SK-N-SH (cell line): ENCODE results near the gene HOXC4. TPM values are rescaled to one million over a fixed set of nuclear protein-coding genes. Genes with fewer than 3 reads are reported as not detected.
"Not testable (repeated sequence)": the region's sequence is repeated elsewhere in the genome, so short reads cannot be mapped to it uniquely, and the experiment has no call there.

Source experiments
- CTCF ChIA-PET: fragments of 300-600, 350-600 bp; formaldehyde crosslinking; extraction: SDS; loops from one replicate; lab custom pipeline; 2021; lab: Yijun Ruan, JAX
- POLR2A ChIA-PET: fragments of 350-600 bp; sonication (Branson Sonifier 250); formaldehyde crosslinking; extraction: SDS; loops from one replicate; lab custom pipeline; 2020; ENCODE audit warnings: antibody characterized with exemption, inconsistent platforms; lab: Yijun Ruan, JAX
- DNase-seq: peaks from one replicate; pipeline ENCODE4 v3.0.0; 2012
- H2AFZ ChIP-seq: fragments of 200-600 bp; sonication (generic); 2 replicates; pipeline ENCODE4 v1.8.1; 2016; ENCODE audit warnings: antibody characterized with exemption, mild to moderate bottlenecking, low read depth
- H3F3A ChIP-seq: fragments of 200-600 bp; sonication (generic); replicated peaks from 2 replicates; pipeline ENCODE3; 2016; ENCODE audit warnings: antibody characterized with exemption, mild to moderate bottlenecking; ENCODE audit not compliant: insufficient read depth
- H3K27ac ChIP-seq, 2 experiments: fragments of 200-500 bp in 1 of 2; fragments of 200-600 bp in 1 of 2; sonication (Bioruptor generic) in 1 of 2; sonication (generic), shearing (Covaris generic) in 1 of 2; 2 replicates each; pipeline versions ENCODE4 v1.5.1 to v1.6.1; 2014 to 2016; ENCODE audit warnings: low read depth in 2 of 2, inconsistent platforms in 1 of 2, low read length in 1 of 2, mild to moderate bottlenecking in 1 of 2, mixed read lengths in 1 of 2
- H3K27me3 ChIP-seq: fragments of 200-600 bp; sonication (generic), shearing (Covaris generic); 2 replicates; pipeline ENCODE4 v1.6.1; 2016; ENCODE audit warnings: mixed run types; ENCODE audit not compliant: insufficient read depth
- H3K36me3 ChIP-seq, 2 experiments: fragments of 200-500 bp in 1 of 2; fragments of 200-600 bp in 1 of 2; sonication (Bioruptor generic) in 1 of 2; sonication (generic) in 1 of 2; replicated peaks in 1 of 2; 2 replicates each; pipeline versions ENCODE3 to v1.5.1; 2014 to 2016; ENCODE audit warnings: low read length in 1 of 2, mild to moderate bottlenecking in 1 of 2; ENCODE audit not compliant: insufficient read depth in 2 of 2, control insufficient read depth in 1 of 2
- H3K4me1 ChIP-seq, 2 experiments: fragments of 200-500 bp in 1 of 2; fragments of 200-600 bp in 1 of 2; sonication (Bioruptor generic) in 1 of 2; sonication (generic), shearing (Covaris generic) in 1 of 2; 2 replicates each; pipeline versions ENCODE4 v1.5.1 to v1.6.1; 2014 to 2016; ENCODE audit warnings: low read depth in 1 of 2, low read length in 1 of 2, mixed run types in 1 of 2; ENCODE audit not compliant: insufficient read depth in 2 of 2, control insufficient read depth in 1 of 2
- H3K4me2 ChIP-seq: fragments of 200-600 bp; sonication (generic), shearing (Covaris generic); 2 replicates; pipeline ENCODE4 v1.6.1; 2017; ENCODE audit warnings: mixed run types
- H3K4me3 ChIP-seq, 2 experiments: fragments of 200-500 bp in 1 of 2; fragments of 200-600 bp in 1 of 2; sonication (Bioruptor generic) in 1 of 2; sonication (generic), shearing (Covaris generic) in 1 of 2; 2 replicates each; pipeline versions ENCODE4 v1.5.1 to v1.8.1; 2014 to 2016; ENCODE audit warnings: low read depth in 2 of 2, inconsistent platforms in 1 of 2, low read length in 1 of 2, mild to moderate bottlenecking in 1 of 2, mixed read lengths in 1 of 2, moderate library complexity in 1 of 2
- H3K79me2 ChIP-seq: fragments of 200-600 bp; sonication (generic); 2 replicates; pipeline ENCODE4 v1.8.1; 2017; ENCODE audit warnings: mild to moderate bottlenecking; ENCODE audit not compliant: insufficient read depth
- H3K9ac ChIP-seq: fragments of 200-600 bp; sonication (generic); 2 replicates; pipeline ENCODE4 v1.6.1; 2017; ENCODE audit warnings: mixed run types
- H3K9me2 ChIP-seq: fragments of 200-600 bp; sonication (generic); 2 replicates; pipeline ENCODE4 v1.6.1; 2017; ENCODE audit warnings: mixed run types
- H3K9me3 ChIP-seq: fragments of 200-600 bp; sonication (generic); 2 replicates; pipeline ENCODE4 v1.6.1; 2017; ENCODE audit warnings: mixed run types, mild to moderate bottlenecking, moderate library complexity
- H4K20me1 ChIP-seq: fragments of 200-600 bp; sonication (generic); 2 replicates; pipeline ENCODE4 v1.6.1; 2017; ENCODE audit warnings: mild to moderate bottlenecking, mixed run types; ENCODE audit not compliant: insufficient read depth
- CTCF ChIP-seq: fragments of 200-600 bp; sonication (generic); IDR thresholded peaks from 2 replicates; pipeline ENCODE4 v1.6.1; 2017; ENCODE audit warnings: antibody characterized with exemption, mild to moderate bottlenecking, moderate library complexity
- ELF1 ChIP-seq: IDR thresholded peaks from 2 replicates; pipeline ENCODE4 v1.4.0; 2012
- EP300 ChIP-seq, 2 experiments: IDR thresholded peaks; 2 replicates each; pipeline versions ENCODE4 v1.4.0 to v1.6.1; 2012; ENCODE audit warnings: borderline replicate concordance in 1 of 2, low read depth in 1 of 2, low read length in 1 of 2
- EZH2phosphoT487 ChIP-seq: fragments of 200-600 bp; sonication (generic); IDR thresholded peaks from 2 replicates; pipeline ENCODE4 v1.6.1; 2017; ENCODE audit warnings: low read depth, mixed run types, mild to moderate bottlenecking, antibody characterized with exemption, moderate library complexity, borderline replicate concordance
- FOSL2 ChIP-seq: IDR thresholded peaks from 2 replicates; pipeline ENCODE4 v1.4.0; 2012; ENCODE audit warnings: low read depth, mild to moderate bottlenecking, moderate library complexity, borderline replicate concordance
- FOXM1 ChIP-seq: IDR thresholded peaks from 2 replicates; pipeline ENCODE4 v1.4.0; 2012; ENCODE audit warnings: low read depth, mild to moderate bottlenecking
- MEF2A ChIP-seq: IDR thresholded peaks from 2 replicates; pipeline ENCODE4 v1.4.0; 2012; ENCODE audit warnings: low read depth, borderline replicate concordance
- POLR2AphosphoS5 ChIP-seq: IDR thresholded peaks from 2 replicates; pipeline ENCODE4 v1.6.1; 2012; ENCODE audit warnings: low read depth, low read length
- RAD21 ChIP-seq: IDR thresholded peaks from 2 replicates; pipeline ENCODE4 v1.6.1; 2012; ENCODE audit warnings: mild to moderate bottlenecking, low read length
- RXRA ChIP-seq: IDR thresholded peaks from 2 replicates; pipeline ENCODE4 v1.4.0; 2012; ENCODE audit warnings: low read depth, mild to moderate bottlenecking, borderline replicate concordance
- SIN3A ChIP-seq: IDR thresholded peaks from 2 replicates; pipeline ENCODE4 v1.6.1; 2012; ENCODE audit warnings: low read depth, mild to moderate bottlenecking, low read length, moderate library complexity, borderline replicate concordance
- TCF12 ChIP-seq: IDR thresholded peaks from 2 replicates; pipeline ENCODE4 v1.4.0; 2012
- TEAD4 ChIP-seq: IDR thresholded peaks from 2 replicates; pipeline ENCODE4 v1.4.0; 2012; ENCODE audit warnings: mild to moderate bottlenecking, borderline replicate concordance; ENCODE audit not compliant: insufficient read depth
- YY1 ChIP-seq: IDR thresholded peaks from 2 replicates; pipeline ENCODE4 v1.4.0; 2012; ENCODE audit warnings: low read depth, mild to moderate bottlenecking
- WGBS: methylation state at CpG from one replicate; pipeline ENCODE4 v1.1.6; 2017; ENCODE audit warnings: low lambda C conversion rate; 5-methylcytosine and 5-hydroxymethylcytosine counted together
- polyA plus RNA-seq, 3 experiments: library from polyadenylated mRNA; depleted of rRNA; stranded (reverse); fragments of >200 nt; gene quantifications; 2 replicates each; pipeline ENCODE4 v1.2.3, GENCODE V29; 2012

Gene HOXC4
- polyA plus RNA-seq, 1 of the 3 experiments (the other 2 are of a cell fraction) = 3.7 TPM

GRCh38 chr12:54041097-54041690 is 12.4 kb upstream of the HOXC4 start:
- no peak for TF ChIP-seq FOSL2
- TF ChIP-seq YY1 = no peak
- no peak for TF ChIP-seq FOXM1
- no peak for TF ChIP-seq RAD21
- no peak for TF ChIP-seq SIN3A
- TF ChIP-seq, all 33 proteins: peak for 0
- CTCF ChIA-PET = interaction anchor here (0.7 to 23.2 kb wide), 7 partner anchors 8 to 173 kb away, joined by 3 to 548 read pairs (median 8); partner anchors contain the start of genes HOXC4, HOXC5, HOXC6 and SMUG1
- no peak overlapping the region for H2AFZ ChIP-seq
- H3K4me1 ChIP-seq = peaks cover 0 to 27% of the 10 kb centered on the region in 2 experiments; a peak in 1 of 4 replicates
- H3K9me3 ChIP-seq = no peaks in the 10 kb centered on the region
- H3K4me2 ChIP-seq = no peak overlapping the region
- no peaks in the 10 kb centered on the region for H3K9me2 ChIP-seq
- no peak for DNase-seq
- POLR2A ChIA-PET = no interaction called here
- H3K9ac ChIP-seq = no peak overlapping the region
- no peak overlapping the region for H3K4me3 ChIP-seq
- H3K36me3 ChIP-seq = no peaks in the 10 kb centered on the region
- H3K27me3 ChIP-seq = no peaks in the 10 kb centered on the region
- H3K79me2 ChIP-seq = no peaks in the 10 kb centered on the region
- WGBS = 48% methylated on average over 2 of the region's 2 CpGs
- H4K20me1 ChIP-seq = no peaks in the 10 kb centered on the region
- peaks cover 4% of the 10 kb centered on the region for H3F3A ChIP-seq
- H3K27ac ChIP-seq = no peak overlapping the region

GRCh38 chr12:54042033-54042432 is 11.6 kb upstream of the HOXC4 start:
- H3K4me2 ChIP-seq, H3K79me2 ChIP-seq, H3K27ac ChIP-seq, H4K20me1 ChIP-seq, H3K9me2 ChIP-seq, H3K9ac ChIP-seq, H3K36me3 ChIP-seq, H2AFZ ChIP-seq, DNase-seq, POLR2A ChIA-PET, H3K9me3 ChIP-seq, H3K4me3 ChIP-seq, H3K27me3 ChIP-seq, H3F3A ChIP-seq: not testable (repeated sequence)
- CTCF ChIA-PET = interaction anchor here (0.7 to 23.2 kb wide), 5 partner anchors 12 to 173 kb away, joined by 3 to 548 read pairs (median 6); partner anchors contain the start of genes HOXC4 and SMUG1
- H3K4me1 ChIP-seq = peaks cover 0 to 19% of the 10 kb centered on the region in 2 experiments; a peak in 1 of 4 replicates
- WGBS = 78% methylated on average over 6 of the region's 6 CpGs

- Histone ChIP-seq H2AFZ (no peak overlapping the region), H3K27ac (no peak overlapping the region), H3K36me3 (no peaks in the 10 kb centered on the region), H3K79me2 (no peaks in the 10 kb centered on the region), H3K9me2 (no peaks in the 10 kb centered on the region), H3F3A (no peaks in the 10 kb centered on the region), H3K27me3 (no peaks in the 10 kb centered on the region), H3K9ac (no peak overlapping the region), H4K20me1 (no peaks in the 10 kb centered on the region)
- no peak for DNase-seq
- CTCF ChIA-PET = interaction anchor here (1.1 to 2.0 kb wide), 4 partner anchors 10 to 165 kb away, joined by 3 to 8 read pairs (median 4); partner anchors contain the start of gene HOXC4
- WGBS = 86% methylated on average over 6 of the region's 6 CpGs
- TF ChIP-seq MEF2A (no peak), ELF1 (no peak), POLR2AphosphoS5 (no peak), EZH2phosphoT487 (no peak), TEAD4 (no peak), YY1 (no peak), RXRA (no peak), SIN3A (no peak), EP300 (IDR thresholded peaks at IDR 0.05; ENCODE audit: borderline replicate concordance in 1 of 2, low read depth in 1 of 2, low read length in 1 of 2) (no peak), TCF12 (no peak), CTCF (no peak)
- TF ChIP-seq, all 33 proteins: peak for 0
- H3K4me1 ChIP-seq = peaks cover 0 to 9% of the 10 kb centered on the region in 2 experiments; a peak in 1 of 4 replicates
- H3K4me2 ChIP-seq = no peak overlapping the region
- H3K9me3 ChIP-seq = no peaks in the 10 kb centered on the region
- no peak overlapping the region for H3K4me3 ChIP-seq
- POLR2A ChIA-PET = no interaction called here
These were observed 10.4 kb upstream of the HOXC4 start for GRCh38 chr12:54042970-54043853.
